ENCODE measurements around the gene C4orf50. TPM values are rescaled to one million over a fixed set of nuclear protein-coding genes. Genes with fewer than 3 reads are reported as not detected.

Gene C4orf50
- total and polyA plus RNA-seq, 2 of the 8 experiments (the other 6 are each of a cell fraction or from before 2014, with no cell fraction given) = 0.08 to 0.22 TPM

- H2AK5ac ChIP-seq (ENCODE audit: low read depth, low read length) = no peak overlapping the region
- no peak overlapping the region; the same call in 1 of the 2 replicates for H2BK5ac ChIP-seq (ENCODE audit: low read depth, low read length)
- no peak overlapping the region; the same call in 1 of the 2 replicates for H4K8ac ChIP-seq (ENCODE audit: extremely low read depth, insufficient read depth, low read length)
- 0 out of 7 replicates have a peak, but pooled peaks cover 0 to 2% (median 0%) of the 10 kb centered on the region in 4 experiments for H3K27me3 ChIP-seq (replicated peaks in 1 of 4; ENCODE audit: control insufficient read depth in 3 of 4, extremely low read depth in 1 of 4, insufficient read depth in 3 of 4, low read length in 3 of 4)
- no peak overlapping the region for H2BK120ac ChIP-seq (replicated peaks; ENCODE audit: low read depth, low read length)
- no peak overlapping the region for H3K4me2 ChIP-seq (ENCODE audit: insufficient read depth in 1 of 2, low read depth in 2 of 2, low read length in 2 of 2)
- H3K18ac ChIP-seq (ENCODE audit: extremely low read depth, low read length) = no peak overlapping the region
- no peak overlapping the region for H3K27ac ChIP-seq (ENCODE audit: low read depth, low read length)
- H3K9me3 ChIP-seq (ENCODE audit: insufficient read depth in 2 of 2, low read depth in 1 of 2, low read length in 1 of 2) = no peaks in the 10 kb centered on the region
- no peak overlapping the region for H3K56ac ChIP-seq (replicated peaks; ENCODE audit: insufficient read length, low read depth, low read length)
- no peak overlapping the region for H3K14ac ChIP-seq (ENCODE audit: insufficient read length)
- no peaks in the 10 kb centered on the region for H4K20me1 ChIP-seq (replicated peaks in 1 of 2; ENCODE audit: control insufficient read depth in 1 of 2, insufficient read depth in 2 of 2, low read length in 2 of 2)
- no peaks in the 10 kb centered on the region for H3K23me2 ChIP-seq (ENCODE audit: low read depth, low read length)
- no peak overlapping the region for H3K4me3 ChIP-seq (ENCODE audit: extremely low read depth in 1 of 4, insufficient read depth in 2 of 4, low read depth in 3 of 4, low read length in 4 of 4)
- H2AFZ ChIP-seq (ENCODE audit: low read length) = no peak overlapping the region
- no peak overlapping the region for H4K5ac ChIP-seq (ENCODE audit: insufficient read length, low read depth, low read length)
- CTCF ChIA-PET (ENCODE audit: partially characterized antibody) = interaction anchor here (0.7 to 8.9 kb wide), 15 partner anchors 9 to 151 kb away, joined by 3 to 73 read pairs (median 4); no protein-coding TSS in a partner anchor
- H3K79me1 ChIP-seq (ENCODE audit: low read depth, low read length) = no peaks in the 10 kb centered on the region
- WGBS, 2 experiments (ENCODE audit: extremely low coverage in 1 of 2, insufficient coverage in 1 of 2, insufficient read length in 1 of 2, insufficient replicate concordance in 2 of 2, low coverage in 1 of 2, low lambda C conversion rate in 2 of 2, missing lambda C conversion rate in 1 of 2) = 95% methylated on average over 11 of the region's 11 CpGs; no CpG with 5 or more reads in 1 of the 2 experiments
- H3K79me2 ChIP-seq (ENCODE audit: control insufficient read depth in 1 of 2, insufficient read depth in 2 of 2, low read length in 2 of 2) = no peaks in the 10 kb centered on the region
- H2BK12ac ChIP-seq (ENCODE audit: low read depth, low read length) = no peak overlapping the region
- DNase-seq (ENCODE audit: low read depth in 1 of 2, low spot score in 2 of 2) = no peak
- 0 out of 2 replicates have a peak overlapping the region, but pooled peaks have one; percentile 23 for H2BK15ac ChIP-seq (ENCODE audit: low read length)
- H2BK20ac ChIP-seq (ENCODE audit: low read length) = 0 out of 2 replicates have a peak overlapping the region, but pooled peaks have one; percentile 32
- no peaks in the 10 kb centered on the region for H3K36me3 ChIP-seq (ENCODE audit: control insufficient read depth in 2 of 4, insufficient read depth in 4 of 4, low read length in 3 of 4)
- POLR2A ChIA-PET (ENCODE audit: partially characterized antibody) = interaction anchor here (0.9 to 1.2 kb wide), 3 partner anchors 11 to 75 kb away, joined by 3 read pairs; no protein-coding TSS in a partner anchor
- peaks cover 2 to 10% (median 4%) of the 10 kb centered on the region in 4 experiments; a peak in 6 of 7 replicates for H3K4me1 ChIP-seq (replicated peaks in 1 of 4; ENCODE audit: control insufficient read depth in 3 of 4, insufficient read depth in 4 of 4, low read length in 3 of 4)
- no peak overlapping the region for H3K4ac ChIP-seq (replicated peaks; ENCODE audit: insufficient read length, low read depth, low read length)
- FAIRE-seq = no peak
- H4K91ac ChIP-seq (replicated peaks; ENCODE audit: insufficient read length, low read length) = no peak overlapping the region
- no peak for TF ChIP-seq JUND (IDR thresholded peaks at IDR 0.05; ENCODE audit: low read length)
- no peak for TF ChIP-seq KDM1A (IDR thresholded peaks at IDR 0.05; ENCODE audit: borderline replicate concordance, low read length)
- TF ChIP-seq FOSL1 (IDR thresholded peaks at IDR 0.05; ENCODE audit: insufficient read depth, low read depth, low read length) = no peak
- TF ChIP-seq BRCA1 (IDR thresholded peaks at IDR 0.05; ENCODE audit: low read depth, low read length) = no peak
- TF ChIP-seq KDM5A (IDR thresholded peaks at IDR 0.05; ENCODE audit: low read length) = no peak
- TF ChIP-seq NANOG (IDR thresholded peaks at IDR 0.05; ENCODE audit: insufficient read depth, low read depth, low read length, poor library complexity, severe bottlenecking) = no peak
- no peak for TF ChIP-seq RBBP5 (IDR thresholded peaks at IDR 0.05; ENCODE audit: borderline replicate concordance, low read depth, low read length)
- no peak for TF ChIP-seq CREB1 (IDR thresholded peaks at IDR 0.05)
- TF ChIP-seq SIN3A (conservative IDR thresholded peaks at IDR 0.05 in 1 of 2, IDR thresholded peaks at IDR 0.05 in 1 of 2; ENCODE audit: low read depth in 1 of 2, low read length in 2 of 2) = no peak
- TF ChIP-seq CBX8 (IDR thresholded peaks at IDR 0.05; ENCODE audit: borderline replicate concordance, low read depth, low read length) = no peak
- no peak for TF ChIP-seq MAFK (IDR thresholded peaks at IDR 0.05; ENCODE audit: low read depth, low read length)
- H3K9ac ChIP-seq (replicated peaks in 1 of 4; ENCODE audit: extremely low read depth in 1 of 4, low read depth in 3 of 4, low read length in 3 of 4) = no peak overlapping the region
- H3K23ac ChIP-seq (ENCODE audit: insufficient read length) = no peak overlapping the region
Measured at GRCh38 chr4:5972571-5972970, 45.7 kb downstream of the C4orf50 start.

Measured in H1 (cell line).